Peyer's patch (tissue), 4 donors: Measurements from ENCODE around the gene MBD2.

Source experiments
- POLR2A ChIP-seq, 2 donors: fragments of 450-650 bp; IDR thresholded peaks; one replicate each; pipeline ENCODE4 v1.5.1; 2017; ENCODE audit warnings: antibody characterized with exemption in 2 of 2, mild to moderate bottlenecking in 2 of 2, moderate library complexity in 2 of 2
- TF ChIP-seq, protein P1 (sequence below), 6 experiments: fragments of 450-650 bp in 4 of 6; fragments of 200-600 bp in 2 of 6; sonication (generic) in 1 of 6; IDR thresholded peaks; one replicate each; pipeline ENCODE4 v1.5.1; 2017 to 2019; ENCODE audit warnings: antibody characterized with exemption in 6 of 6, mild to moderate bottlenecking in 3 of 6, moderate library complexity in 1 of 6

DNA sequence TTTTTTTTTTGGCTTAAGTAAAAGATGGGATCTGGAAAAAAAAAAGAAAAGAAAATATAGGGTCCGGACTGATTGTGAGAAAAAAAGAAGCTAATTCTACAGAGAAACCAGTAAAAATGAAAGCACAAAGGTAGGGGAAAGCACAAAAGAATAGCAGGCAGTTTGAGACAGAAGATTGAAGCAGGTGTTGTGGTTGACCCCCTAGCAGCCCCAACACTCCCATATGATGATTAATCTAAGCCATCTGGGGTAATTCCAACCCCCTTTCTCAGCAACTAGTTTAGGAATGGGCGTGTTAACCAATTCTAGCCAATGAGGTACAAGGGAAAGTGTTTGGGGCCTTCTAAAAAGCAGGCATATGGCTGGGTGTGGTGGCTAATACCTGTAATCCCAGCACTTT, 77.0 kb downstream of the MBD2 start:
- TF ChIP-seq, protein P1, sequence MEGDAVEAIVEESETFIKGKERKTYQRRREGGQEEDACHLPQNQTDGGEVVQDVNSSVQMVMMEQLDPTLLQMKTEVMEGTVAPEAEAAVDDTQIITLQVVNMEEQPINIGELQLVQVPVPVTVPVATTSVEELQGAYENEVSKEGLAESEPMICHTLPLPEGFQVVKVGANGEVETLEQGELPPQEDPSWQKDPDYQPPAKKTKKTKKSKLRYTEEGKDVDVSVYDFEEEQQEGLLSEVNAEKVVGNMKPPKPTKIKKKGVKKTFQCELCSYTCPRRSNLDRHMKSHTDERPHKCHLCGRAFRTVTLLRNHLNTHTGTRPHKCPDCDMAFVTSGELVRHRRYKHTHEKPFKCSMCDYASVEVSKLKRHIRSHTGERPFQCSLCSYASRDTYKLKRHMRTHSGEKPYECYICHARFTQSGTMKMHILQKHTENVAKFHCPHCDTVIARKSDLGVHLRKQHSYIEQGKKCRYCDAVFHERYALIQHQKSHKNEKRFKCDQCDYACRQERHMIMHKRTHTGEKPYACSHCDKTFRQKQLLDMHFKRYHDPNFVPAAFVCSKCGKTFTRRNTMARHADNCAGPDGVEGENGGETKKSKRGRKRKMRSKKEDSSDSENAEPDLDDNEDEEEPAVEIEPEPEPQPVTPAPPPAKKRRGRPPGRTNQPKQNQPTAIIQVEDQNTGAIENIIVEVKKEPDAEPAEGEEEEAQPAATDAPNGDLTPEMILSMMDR (IDR thresholded peaks at IDR 0.05) = no peak
- TF ChIP-seq POLR2A (IDR thresholded peaks at IDR 0.05) = no peak
